H7 (cell line): ENCODE results near the gene PUDP. TPM values are rescaled to one million over a fixed set of nuclear protein-coding genes. Genes with fewer than 3 reads are reported as not detected.
"Not testable (repeated sequence)": the region's sequence is repeated elsewhere in the genome, so short reads cannot be mapped to it uniquely, and the experiment has no call there.

Experiments used
- DNase-seq: peaks from one replicate; pipeline ENCODE4 v3.0.0; 2012
- H3K27me3 ChIP-seq: 2 replicates; pipeline ENCODE4 v1.6.0; 2011; ENCODE audit warnings: mild to moderate bottlenecking, low read length; ENCODE audit not compliant: control insufficient read depth, insufficient read depth
- H3K36me3 ChIP-seq: replicated peaks from 2 replicates; pipeline ENCODE4 v1.5.1; 2011; ENCODE audit warnings: low read length; ENCODE audit not compliant: control insufficient read depth, insufficient read depth
- H3K4me3 ChIP-seq: 2 replicates; pipeline ENCODE4 v1.5.1; 2011; ENCODE audit warnings: low read depth, mild to moderate bottlenecking, control low read depth, low read length, moderate library complexity; ENCODE audit not compliant: insufficient read depth
- total RNA-seq: library from RNA; depleted of rRNA; stranded (reverse); fragments of >200 nt; shearing (Covaris generic); gene quantifications from 2 replicates; pipeline ENCODE4 v1.2.3, GENCODE V29; 2014

The PUDP gene
- total RNA-seq, 1 experiment from 2014 or later, result 30.5 TPM

DNA sequence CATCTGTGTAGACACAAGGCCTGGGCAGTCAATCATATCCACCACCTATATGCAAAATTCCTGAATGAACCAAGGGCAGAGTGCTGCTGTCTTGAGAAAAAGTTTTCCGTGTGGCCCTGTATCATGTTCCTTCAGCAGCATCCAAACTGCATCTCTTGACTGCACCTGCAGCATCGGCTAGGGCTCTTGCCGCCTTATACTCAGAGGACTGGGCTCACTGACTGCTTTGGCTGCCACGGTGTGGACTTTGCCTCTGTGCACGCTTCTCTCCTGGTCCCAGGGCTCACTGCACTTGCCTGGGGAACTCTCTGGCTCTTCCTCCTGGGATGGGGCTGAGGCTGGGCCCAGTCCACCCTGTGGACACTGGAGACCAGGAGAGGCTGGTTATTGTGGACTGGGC, 39.9 kb downstream of the PUDP start:
- Histone ChIP-seq H3K27me3 (no peaks in the 10 kb centered on the region), H3K4me3 (no peak overlapping the region), H3K36me3 (no peaks in the 10 kb centered on the region; the same call in 1 of the 2 replicates)
- DNase-seq, result no peak

DNA sequence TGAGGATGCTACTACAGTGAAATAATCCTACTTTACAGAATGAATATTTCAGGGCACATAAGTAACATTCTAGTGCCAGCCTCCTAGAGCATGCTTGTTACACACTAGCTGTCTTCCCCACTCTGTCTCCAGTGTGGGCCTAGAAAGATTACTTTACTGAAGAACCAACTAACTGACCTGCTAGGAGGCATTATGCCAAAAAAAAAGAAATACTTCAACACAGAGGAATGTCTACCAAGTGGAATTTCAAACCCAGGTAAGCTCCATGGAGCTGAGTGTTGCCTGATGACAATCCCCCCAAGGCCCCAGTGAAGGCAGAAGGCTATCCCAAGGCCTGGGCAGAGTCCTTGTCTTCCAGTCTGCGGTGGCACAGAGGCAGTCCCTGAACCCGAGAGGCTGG, 41.3 kb downstream of the PUDP start:
- H3K27me3 ChIP-seq, result no peaks in the 10 kb centered on the region
- no peak overlapping the region for H3K4me3 ChIP-seq
- no peak for DNase-seq
- no peaks in the 10 kb centered on the region; the same call in 1 of the 2 replicates for H3K36me3 ChIP-seq

- H3K36me3 ChIP-seq, result no peaks in the 10 kb centered on the region; the same call in 1 of the 2 replicates
- no peak overlapping the region for H3K4me3 ChIP-seq
- no peaks in the 10 kb centered on the region for H3K27me3 ChIP-seq
- no peak for DNase-seq
Measured at GRCh38 chrX:7102119-7102518, 45.8 kb downstream of the PUDP start.

- Histone ChIP-seq H3K36me3 (no peaks in the 10 kb centered on the region; the same call in 1 of the 2 replicates), H3K27me3 (no peaks in the 10 kb centered on the region), H3K4me3 (no peak overlapping the region)
- DNase-seq, result peak; percentile 59
Measured at GRCh38 chrX:7100022-7100421, 47.9 kb downstream of the PUDP start.

- H3K4me3 ChIP-seq, DNase-seq, H3K36me3 ChIP-seq, H3K27me3 ChIP-seq: not testable (repeated sequence)
Measured at GRCh38 chrX:7095657-7096056, 52.3 kb downstream of the PUDP start.

- H3K36me3 ChIP-seq, result no peaks in the 10 kb centered on the region
- DNase-seq, result no peak
- no peak overlapping the region for H3K4me3 ChIP-seq
- H3K27me3 ChIP-seq, result no peaks in the 10 kb centered on the region
Measured at GRCh38 chrX:7093305-7093704, 54.6 kb downstream of the PUDP start.

GRCh38 chrX:7092543-7092942, 55.4 kb downstream of the PUDP start:
- Histone ChIP-seq H3K36me3 (no peaks in the 10 kb centered on the region), H3K27me3 (no peaks in the 10 kb centered on the region), H3K4me3 (no peak overlapping the region)
- DNase-seq, result no peak

DNA sequence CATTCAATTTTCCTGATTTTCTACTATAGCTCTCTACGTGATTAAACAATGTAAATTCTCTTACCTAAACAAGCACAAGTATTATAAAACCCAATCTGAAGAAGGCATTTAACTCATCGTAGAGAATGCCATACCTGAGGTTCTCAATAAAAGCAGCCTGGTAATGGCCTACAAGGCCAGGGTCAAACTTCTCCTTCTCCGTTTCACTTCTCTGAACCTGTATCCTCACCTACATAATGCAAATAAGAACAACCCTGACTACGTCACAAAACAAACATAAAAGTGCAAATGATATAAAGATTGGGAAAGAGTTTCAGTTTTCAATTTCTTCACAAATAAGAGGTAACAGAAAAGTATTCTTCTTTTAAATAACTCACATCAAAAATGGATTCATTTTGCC, 56.0 kb downstream of the PUDP start:
- no peaks in the 10 kb centered on the region for H3K27me3 ChIP-seq

GRCh38 chrX:7090641-7091040, 57.3 kb downstream of the PUDP start:
- Histone ChIP-seq H3K36me3 (no peaks in the 10 kb centered on the region), H3K27me3 (no peaks in the 10 kb centered on the region), H3K4me3 (no peak overlapping the region)
- DNase-seq, result no peak

More for the DNA sequence above, 56.0 kb downstream of the PUDP start:
- no peaks in the 10 kb centered on the region for H3K36me3 ChIP-seq
- DNase-seq, result no peak
- no peak overlapping the region for H3K4me3 ChIP-seq

DNA sequence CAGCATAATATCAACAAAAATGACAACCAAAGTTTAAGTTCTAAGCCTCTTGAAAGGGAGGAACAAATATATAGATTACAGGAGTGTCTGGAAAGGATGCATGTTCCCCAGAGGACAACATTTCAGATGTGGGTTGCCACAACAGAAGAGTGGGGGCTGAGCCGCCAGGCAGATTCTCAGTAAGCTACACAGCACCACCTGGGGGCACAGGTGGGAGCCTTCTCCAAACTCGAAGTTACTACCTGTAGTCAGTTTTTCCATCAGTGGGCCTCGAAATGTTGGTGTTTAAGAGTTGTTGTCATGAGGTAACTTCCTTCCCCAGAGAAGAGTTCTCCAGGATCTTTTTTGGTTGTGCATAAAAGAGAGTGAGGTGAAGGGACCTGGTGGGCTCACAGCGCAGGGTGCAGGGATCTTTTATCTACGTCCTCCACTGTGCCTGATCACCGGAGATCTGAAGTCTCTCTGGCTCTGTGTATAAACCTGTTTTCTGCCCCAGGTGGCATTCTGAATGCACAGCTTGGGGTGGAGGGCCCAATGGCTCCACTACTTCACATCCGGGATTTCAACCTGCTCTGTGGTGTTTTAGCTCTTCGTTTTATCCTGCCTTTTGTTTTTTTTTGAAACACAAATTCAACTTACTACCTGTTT, 58.9 kb downstream of the PUDP start:
- H3K36me3 ChIP-seq, result no peaks in the 10 kb centered on the region
- DNase-seq, result peak; percentile 64
- H3K27me3 ChIP-seq, result no peaks in the 10 kb centered on the region
- no peak overlapping the region for H3K4me3 ChIP-seq

GRCh38 chrX:7086384-7086783, 61.6 kb downstream of the PUDP start:
- no peak for DNase-seq
- Histone ChIP-seq H3K4me3 (no peak overlapping the region), H3K36me3 (no peaks in the 10 kb centered on the region), H3K27me3 (no peaks in the 10 kb centered on the region)

DNA sequence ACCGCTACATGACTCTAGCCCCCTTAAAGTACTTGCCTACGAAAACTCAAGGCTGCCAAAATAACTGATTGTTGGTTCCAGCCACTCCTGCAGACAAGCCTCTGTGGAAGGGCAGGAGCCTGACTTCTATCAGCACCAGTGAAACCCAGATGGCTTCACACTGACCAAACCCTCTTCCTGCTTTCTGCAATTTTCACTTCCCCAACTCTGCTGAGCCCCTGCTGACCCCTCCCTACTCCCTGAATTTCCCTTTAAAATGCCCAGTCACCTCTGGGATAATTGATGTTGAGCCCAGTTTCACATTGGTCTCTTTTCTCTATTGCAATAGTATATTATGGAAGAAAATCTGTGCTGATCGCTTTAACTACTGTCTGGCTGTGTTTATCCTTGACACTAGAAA, 62.1 kb downstream of the PUDP start:
- Histone ChIP-seq H3K4me3 (no peak overlapping the region), H3K27me3 (no peaks in the 10 kb centered on the region), H3K36me3 (no peaks in the 10 kb centered on the region)
- no peak for DNase-seq

GRCh38 chrX:7084841-7085240, 63.1 kb downstream of the PUDP start:
- no peak for DNase-seq
- no peaks in the 10 kb centered on the region for H3K27me3 ChIP-seq
- H3K36me3 ChIP-seq, result no peaks in the 10 kb centered on the region
- no peak overlapping the region for H3K4me3 ChIP-seq

DNA sequence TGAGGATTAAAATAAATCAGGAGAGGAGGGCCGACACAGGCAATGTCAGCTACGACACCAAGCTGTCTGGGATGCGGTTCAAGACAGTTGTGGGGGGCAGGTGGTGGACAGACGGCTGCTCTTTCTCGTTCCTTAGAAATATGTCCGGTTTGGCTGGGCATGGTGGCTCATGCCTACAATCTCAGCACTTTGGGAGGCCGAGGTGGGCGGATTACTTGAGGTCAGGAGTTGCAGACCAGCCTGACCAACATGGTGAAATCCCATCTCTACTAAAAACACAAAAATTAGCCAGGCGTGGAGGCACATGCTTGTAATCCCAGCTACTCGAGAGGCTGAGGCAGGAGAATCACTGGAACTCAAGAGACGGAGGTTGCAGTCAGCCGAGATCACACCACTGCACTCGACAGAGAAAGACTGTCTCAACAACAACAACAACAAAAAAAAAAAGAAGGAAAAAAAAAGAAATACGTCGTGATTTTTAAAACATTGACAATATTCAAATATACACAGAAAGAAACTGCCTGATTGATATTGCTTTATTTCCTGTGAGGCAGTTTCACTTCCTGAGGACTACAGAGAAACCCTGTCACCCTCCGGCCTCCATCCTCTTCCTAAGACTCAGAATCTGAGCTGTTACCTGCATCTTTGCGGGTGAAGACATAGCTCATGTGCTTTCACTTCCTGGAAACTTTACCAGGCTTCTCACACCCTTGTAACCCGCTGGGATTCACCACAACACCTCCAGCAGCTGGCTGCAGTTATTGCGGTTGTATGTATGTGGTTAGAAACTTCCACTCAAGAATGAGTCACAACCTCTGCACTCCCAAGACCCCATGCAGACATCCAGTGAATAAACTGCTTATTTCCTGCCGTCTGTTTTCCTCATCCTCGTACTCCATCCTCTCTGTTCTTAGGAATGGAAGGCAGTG, 64.2 kb downstream of the PUDP start:
- Histone ChIP-seq H3K4me3 (no peak overlapping the region), H3K36me3 (no peaks in the 10 kb centered on the region), H3K27me3 (no peaks in the 10 kb centered on the region)
- no peak for DNase-seq

DNA sequence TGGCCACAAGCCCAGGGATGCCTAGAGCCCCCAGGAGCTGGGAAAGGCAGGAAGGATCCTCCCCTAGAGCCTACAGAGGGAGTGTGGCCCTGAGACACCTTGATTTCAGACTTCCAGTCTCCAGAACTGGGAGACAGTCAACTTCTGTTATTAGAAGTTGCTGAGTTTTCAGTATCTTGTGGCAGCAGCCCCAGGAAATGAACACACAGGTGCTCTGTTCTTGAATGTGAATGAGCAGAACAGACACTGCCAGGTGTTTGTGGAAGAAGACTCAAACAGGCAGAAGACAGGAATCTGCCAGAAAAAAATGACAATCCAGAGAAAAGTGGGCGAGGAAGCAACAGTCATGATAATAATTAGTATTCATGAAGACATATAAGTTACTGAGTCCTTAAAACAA, 64.9 kb downstream of the PUDP start:
- Histone ChIP-seq H3K36me3 (no peaks in the 10 kb centered on the region), H3K4me3 (no peak overlapping the region), H3K27me3 (no peaks in the 10 kb centered on the region)
- DNase-seq, result no peak
